Left lobe of liver (tissue), 2 donors: ENCODE results near the gene HSPA12B. TPM values are rescaled to one million over a fixed set of nuclear protein-coding genes. Genes with fewer than 3 reads are reported as not detected.
A peak's percentile ranks its signal among the peaks of the same experiment; 100 is the strongest.
"Not testable (repeated sequence)": the region's sequence is repeated elsewhere in the genome, so short reads cannot be mapped to it uniquely, and the experiment has no call there.

Experiments used
- ATAC-seq: fragments of 200-7000 bp; cut with Tn5 transposase; one replicate; pipeline ENCODE4 v1.9.1; 2020; ENCODE audit warnings: mild to moderate bottlenecking, moderate library complexity
- DNase-seq: peaks from one replicate; pipeline ENCODE4 v3.0.0-alpha.2; 2020; ENCODE audit warnings: low spot score
- total RNA-seq: library from RNA; stranded (reverse); gene quantifications from one replicate; pipeline ENCODE4 v1.2.1, GENCODE V29; 2021
- donor health status: DM: no; HTN: no; CAD: no; lungs with moderate emphysema.
- donor health status: DM: no; HTN: yes; CAD: no.

The HSPA12B gene
- total RNA-seq, 1 donor from 2014 or later: 1.4 TPM

- ATAC-seq (no peak), DNase-seq (no peak)
These were observed 53.0 kb downstream of the HSPA12B start for GRCh38 chr20:3785240-3786125.

- ATAC-seq (no peak), DNase-seq (no peak)
These were observed 53.6 kb downstream of the HSPA12B start for GRCh38 chr20:3786126-3786484.

- ATAC-seq: peak; percentile 98
- DNase-seq: peak; percentile 91
These were observed 54.3 kb downstream of the HSPA12B start, which contains the start of gene CENPB for GRCh38 chr20:3786665-3787323. TSS of gene CENPB (minus strand) at chr20:3786740. CDS start at chr20:3786483, 257 bp downstream.

GRCh38 chr20:3787324-3788014 lies 55.0 kb downstream of the HSPA12B start:
- ATAC-seq (no peak), DNase-seq (no peak)

- DNase-seq: no peak
- ATAC-seq: no peak
These were observed 56.2 kb downstream of the HSPA12B start for GRCh38 chr20:3788685-3789155.

- ATAC-seq, DNase-seq: not testable (repeated sequence)
These were observed 56.7 kb downstream of the HSPA12B start for GRCh38 chr20:3789201-3789600.

- not testable (repeated sequence) for ATAC-seq, DNase-seq
These were observed 61.7 kb downstream of the HSPA12B start for GRCh38 chr20:3794168-3794567.

- DNase-seq (no peak), ATAC-seq (no peak)
These were observed 62.4 kb downstream of the HSPA12B start for GRCh38 chr20:3794701-3795420.

- DNase-seq (peak; percentile 93), ATAC-seq (peak; percentile 91)
These were observed 63.3 kb downstream of the HSPA12B start, which contains the start of gene CDC25B for GRCh38 chr20:3795511-3796468. TSS of gene CDC25B (plus strand) at chr20:3796310. CDS start at chr20:3796532, 222 bp downstream.

GRCh38 chr20:3796477-3797225 lies 64.2 kb downstream of the HSPA12B start:
- DNase-seq (no peak), ATAC-seq (no peak)

- DNase-seq: no peak
- ATAC-seq: no peak
These were observed 64.7 kb downstream of the HSPA12B start for GRCh38 chr20:3797226-3797545.

- DNase-seq (no peak), ATAC-seq (peak; percentile 7)
These were observed 65.3 kb downstream of the HSPA12B start for GRCh38 chr20:3797592-3798372.

- ATAC-seq (peak; percentile 35), DNase-seq (peak; percentile 73)
These were observed 65.9 kb downstream of the HSPA12B start for GRCh38 chr20:3798373-3798768.

- DNase-seq: no peak
- ATAC-seq: no peak
These were observed 66.4 kb downstream of the HSPA12B start for GRCh38 chr20:3798908-3799248.

- DNase-seq: no peak
- no peak for ATAC-seq
These were observed 67.9 kb downstream of the HSPA12B start for GRCh38 chr20:3800256-3800877.

- DNase-seq: no peak
- no peak for ATAC-seq
These were observed 68.4 kb downstream of the HSPA12B start for GRCh38 chr20:3800878-3801260.

GRCh38 chr20:3801299-3801698 lies 68.8 kb downstream of the HSPA12B start:
- ATAC-seq (no peak), DNase-seq (no peak)

GRCh38 chr20:3801846-3802245 lies 69.4 kb downstream of the HSPA12B start:
- no peak for ATAC-seq
- DNase-seq: no peak
